Measurements from ENCODE around the gene SEMA3A. TPM values are rescaled to one million over a fixed set of nuclear protein-coding genes. Genes with fewer than 3 reads are reported as not detected.

The SEMA3A gene
- total and polyA plus RNA-seq, 2 donors (not counting 1 experiment from before 2014, with no cell fraction given) = 45.2 to 60.8 TPM

- Histone ChIP-seq H3K4me2 (ENCODE audit: extremely low read depth, insufficient read depth, low read length) (no peak overlapping the region), H3K9me3 (ENCODE audit: control insufficient read depth, insufficient read depth, low read depth, low read length) (no peaks in the 10 kb centered on the region), H3K9ac (ENCODE audit: insufficient read depth, low read length) (no peak overlapping the region), H3K4me3 (replicated peaks in 1 of 4; ENCODE audit: control extremely low read depth in 1 of 4, insufficient read depth in 1 of 4, low read depth in 3 of 4, low read length in 4 of 4) (no peak overlapping the region), H3K27ac (ENCODE audit: insufficient read depth, low read length) (peak overlapping the region; percentile 61), H3K36me3 (ENCODE audit: control insufficient read depth, insufficient read depth, low read length) (no peaks in the 10 kb centered on the region), H3K27me3 (ENCODE audit: control insufficient read depth, insufficient read depth, low read length) (no peaks in the 10 kb centered on the region), H3K4me1 (ENCODE audit: control insufficient read depth, extremely low read depth, insufficient read depth, low read length) (peaks cover 3% of the 10 kb centered on the region), H3K79me2 (ENCODE audit: control insufficient read depth, insufficient read depth, low read length) (no peaks in the 10 kb centered on the region), H2AFZ (ENCODE audit: low read length) (no peak overlapping the region), H4K20me1 (ENCODE audit: control insufficient read depth, extremely low read depth, insufficient read depth, low read length) (no peaks in the 10 kb centered on the region)
- TF ChIP-seq CTCF (conservative IDR thresholded peaks at IDR 0.05 in 1 of 2, IDR thresholded peaks at IDR 0.05 in 1 of 2; ENCODE audit: low read depth in 1 of 2, low read length in 2 of 2) (no peak), EZH2 (IDR thresholded peaks at IDR 0.05; ENCODE audit: low read length, missing control alignments) (no peak)
- DNase-seq (ENCODE audit: low read depth in 2 of 2) = peak; percentile 93 to 95
Measured at GRCh38 chr7:84237533-84238173, 43.1 kb upstream of the SEMA3A start.

GRCh38 chr7:84236398-84236797, 41.8 kb upstream of the SEMA3A start:
- no peaks in the 10 kb centered on the region for H3K79me2 ChIP-seq (ENCODE audit: control insufficient read depth, insufficient read depth, low read length)
- no peaks in the 10 kb centered on the region for H3K9me3 ChIP-seq (ENCODE audit: control insufficient read depth, insufficient read depth, low read depth, low read length)
- TF ChIP-seq EZH2 (IDR thresholded peaks at IDR 0.05; ENCODE audit: low read length, missing control alignments) = no peak
- TF ChIP-seq CTCF (conservative IDR thresholded peaks at IDR 0.05 in 1 of 2, IDR thresholded peaks at IDR 0.05 in 1 of 2; ENCODE audit: low read depth in 1 of 2, low read length in 2 of 2) = no peak
- no peaks in the 10 kb centered on the region for H3K27me3 ChIP-seq (ENCODE audit: control insufficient read depth, insufficient read depth, low read length)
- H3K36me3 ChIP-seq (ENCODE audit: control insufficient read depth, insufficient read depth, low read length) = no peaks in the 10 kb centered on the region
- H3K27ac ChIP-seq (ENCODE audit: insufficient read depth, low read length) = peak overlapping the region; percentile 39
- peaks cover 3% of the 10 kb centered on the region for H3K4me1 ChIP-seq (ENCODE audit: control insufficient read depth, extremely low read depth, insufficient read depth, low read length)
- no peak overlapping the region for H3K9ac ChIP-seq (ENCODE audit: insufficient read depth, low read length)
- DNase-seq (ENCODE audit: low read depth in 2 of 2) = peak; percentile 72 to 75
- H3K4me2 ChIP-seq (ENCODE audit: extremely low read depth, insufficient read depth, low read length) = peak overlapping the region; percentile 51
- no peak overlapping the region for H3K4me3 ChIP-seq (replicated peaks in 1 of 4; ENCODE audit: control extremely low read depth in 1 of 4, insufficient read depth in 1 of 4, low read depth in 3 of 4, low read length in 4 of 4)
- H4K20me1 ChIP-seq (ENCODE audit: control insufficient read depth, extremely low read depth, insufficient read depth, low read length) = no peaks in the 10 kb centered on the region
- H2AFZ ChIP-seq (ENCODE audit: low read length) = no peak overlapping the region

GRCh38 chr7:84232646-84233045, 38.1 kb upstream of the SEMA3A start:
- peak overlapping the region; percentile 55 for H3K4me2 ChIP-seq (ENCODE audit: extremely low read depth, insufficient read depth, low read length)
- H3K4me3 ChIP-seq (replicated peaks in 1 of 4; ENCODE audit: control extremely low read depth in 1 of 4, insufficient read depth in 1 of 4, low read depth in 3 of 4, low read length in 4 of 4) = no peak overlapping the region
- peaks cover 3% of the 10 kb centered on the region for H3K4me1 ChIP-seq (ENCODE audit: control insufficient read depth, extremely low read depth, insufficient read depth, low read length)
- H3K9ac ChIP-seq (ENCODE audit: insufficient read depth, low read length) = no peak overlapping the region
- no peaks in the 10 kb centered on the region for H3K79me2 ChIP-seq (ENCODE audit: control insufficient read depth, insufficient read depth, low read length)
- no peak overlapping the region for H2AFZ ChIP-seq (ENCODE audit: low read length)
- TF ChIP-seq EZH2 (IDR thresholded peaks at IDR 0.05; ENCODE audit: low read length, missing control alignments) (no peak), CTCF (conservative IDR thresholded peaks at IDR 0.05 in 1 of 2, IDR thresholded peaks at IDR 0.05 in 1 of 2; ENCODE audit: low read depth in 1 of 2, low read length in 2 of 2) (peak; percentile 25 to 28)
- no peak overlapping the region for H3K27ac ChIP-seq (ENCODE audit: insufficient read depth, low read length)
- H3K27me3 ChIP-seq (ENCODE audit: control insufficient read depth, insufficient read depth, low read length) = no peaks in the 10 kb centered on the region
- peak; percentile 59 to 84 for DNase-seq (ENCODE audit: low read depth in 2 of 2)
- H3K36me3 ChIP-seq (ENCODE audit: control insufficient read depth, insufficient read depth, low read length) = no peaks in the 10 kb centered on the region
- no peaks in the 10 kb centered on the region for H3K9me3 ChIP-seq (ENCODE audit: control insufficient read depth, insufficient read depth, low read depth, low read length)
- no peaks in the 10 kb centered on the region for H4K20me1 ChIP-seq (ENCODE audit: control insufficient read depth, extremely low read depth, insufficient read depth, low read length)
